ENCODE results near the gene ISG20. TPM values are rescaled to one million over a fixed set of nuclear protein-coding genes. Genes with fewer than 3 reads are reported as not detected.

The ISG20 gene
- total RNA-seq, 1 donor from 2014 or later, result 3.4 TPM

- DNase-seq (ENCODE audit: low spot score in 2 of 2, unreplicated experiment in 2 of 2), result peak in 1 of 2 experiments; percentile 32
- Mint-ChIP-seq H3K27me3 (ENCODE audit: low read depth) (peaks cover 2% of the 10 kb centered on the region), H3K36me3 (no peaks in the 10 kb centered on the region), H3K4me3 (no peak overlapping the region), H3K9me3 (no peaks in the 10 kb centered on the region), H3K27ac (no peak overlapping the region), H3K4me1 (peaks cover 12% of the 10 kb centered on the region)
- TF ChIP-seq CTCF (IDR thresholded peaks at IDR 0.05; ENCODE audit: unreplicated experiment), result no peak
Measured at GRCh38 chr15:88651971-88652370, 13.2 kb downstream of the ISG20 start.

- peaks cover 8% of the 10 kb centered on the region for H3K27me3 Mint-ChIP-seq (ENCODE audit: low read depth)
- peak in 1 of 2 experiments; percentile 20 for DNase-seq (ENCODE audit: low spot score in 2 of 2, unreplicated experiment in 2 of 2)
- no peak overlapping the region for H3K27ac Mint-ChIP-seq
- no peak for TF ChIP-seq CTCF (IDR thresholded peaks at IDR 0.05; ENCODE audit: unreplicated experiment)
- H3K9me3 Mint-ChIP-seq, result no peaks in the 10 kb centered on the region
- peaks cover 11% of the 10 kb centered on the region for H3K4me1 Mint-ChIP-seq
- no peaks in the 10 kb centered on the region for H3K36me3 Mint-ChIP-seq
- H3K4me3 Mint-ChIP-seq, result no peak overlapping the region
Measured at GRCh38 chr15:88652456-88653199, 13.8 kb downstream of the ISG20 start.

- no peak overlapping the region for H3K27ac Mint-ChIP-seq
- peaks cover 10% of the 10 kb centered on the region for H3K27me3 Mint-ChIP-seq (ENCODE audit: low read depth)
- no peak overlapping the region for H3K4me3 Mint-ChIP-seq
- peaks cover 11% of the 10 kb centered on the region for H3K4me1 Mint-ChIP-seq
- no peaks in the 10 kb centered on the region for H3K9me3 Mint-ChIP-seq
- DNase-seq (ENCODE audit: low spot score in 2 of 2, unreplicated experiment in 2 of 2), result peak in 1 of 2 experiments; percentile 29
- H3K36me3 Mint-ChIP-seq, result no peaks in the 10 kb centered on the region
- TF ChIP-seq CTCF (IDR thresholded peaks at IDR 0.05; ENCODE audit: unreplicated experiment), result no peak
Measured at GRCh38 chr15:88653200-88654064, 14.6 kb downstream of the ISG20 start.

- Mint-ChIP-seq H3K27ac (no peak overlapping the region), H3K27me3 (ENCODE audit: low read depth) (peaks cover 19% of the 10 kb centered on the region), H3K4me3 (no peak overlapping the region), H3K4me1 (peaks cover 4% of the 10 kb centered on the region), H3K9me3 (no peaks in the 10 kb centered on the region), H3K36me3 (no peaks in the 10 kb centered on the region)
- no peak for TF ChIP-seq CTCF (IDR thresholded peaks at IDR 0.05; ENCODE audit: unreplicated experiment)
- peak in 1 of 2 experiments; percentile 34 for DNase-seq (ENCODE audit: low spot score in 2 of 2, unreplicated experiment in 2 of 2)
Measured at GRCh38 chr15:88654430-88655102, 15.8 kb downstream of the ISG20 start.

- TF ChIP-seq CTCF (IDR thresholded peaks at IDR 0.05; ENCODE audit: unreplicated experiment), result no peak
- Mint-ChIP-seq H3K4me1 (peaks cover 4% of the 10 kb centered on the region), H3K36me3 (no peaks in the 10 kb centered on the region), H3K27ac (no peak overlapping the region), H3K27me3 (ENCODE audit: low read depth) (peaks cover 23% of the 10 kb centered on the region), H3K9me3 (no peaks in the 10 kb centered on the region), H3K4me3 (no peak overlapping the region)
- DNase-seq (ENCODE audit: low spot score in 2 of 2, unreplicated experiment in 2 of 2), result peak in 1 of 2 experiments; percentile 34
Measured at GRCh38 chr15:88655103-88655553, 16.3 kb downstream of the ISG20 start.

All from mesothelial cell of epicardium (in vitro differentiated cells).